SK-N-SH treated with all-trans-retinoic acid at 6 μM for 48 hours (cell line): ENCODE data around the gene BPIFB3.

Experiments
- ATAC-seq: fragments of 200-7000 bp; cut with Tn5 transposase; 3 replicates; pipeline ENCODE4 v1.9.1; 2020; ENCODE audit warnings: mild to moderate bottlenecking, moderate library complexity
- ARNTL ChIP-seq: fragments of 450-650 bp; formaldehyde crosslinking; IDR thresholded peaks from 2 replicates; pipeline ENCODE4 v1.5.0; 2020; ENCODE audit warnings: low read depth, mild to moderate bottlenecking, moderate library complexity, borderline replicate concordance
- BACH2 ChIP-seq: fragments of 250-450 bp; sonication (Bioruptor Pico); IDR thresholded peaks from 2 replicates; pipeline ENCODE4 v1.9.0; 2021; ENCODE audit warnings: mild to moderate bottlenecking, borderline replicate concordance
- CSDC2 ChIP-seq: fragments of 250-450 bp; sonication (Bioruptor Pico); IDR thresholded peaks from 2 replicates; pipeline ENCODE4 v1.5.0; 2020; ENCODE audit warnings: mild to moderate bottlenecking, moderate library complexity
- CSRNP3 ChIP-seq: fragments of 250-450 bp; sonication (Bioruptor Pico); IDR thresholded peaks from 2 replicates; pipeline ENCODE4 v1.5.1; 2021; ENCODE audit warnings: mild to moderate bottlenecking, moderate library complexity
- ESRRG ChIP-seq: fragments of 250-450 bp; sonication (Bioruptor Pico); IDR thresholded peaks from 2 replicates; pipeline ENCODE4 v1.6.1; 2021; ENCODE audit warnings: mild to moderate bottlenecking
- GLIS3 ChIP-seq: fragments of 250-450 bp; sonication (Bioruptor Pico); IDR thresholded peaks from 2 replicates; pipeline ENCODE4 v1.5.0; 2020; ENCODE audit warnings: mild to moderate bottlenecking, moderate library complexity
- ISL1 ChIP-seq: fragments of 250-450 bp; sonication (Bioruptor Pico); IDR thresholded peaks from 2 replicates; pipeline ENCODE4 v2.1.2; 2022; ENCODE audit warnings: mild to moderate bottlenecking, moderate library complexity
- OSR1 ChIP-seq: fragments of 250-450 bp; sonication (Bioruptor Pico); IDR thresholded peaks from 2 replicates; pipeline ENCODE4 v1.8.0; 2022; ENCODE audit warnings: moderate library complexity, mild to moderate bottlenecking, inconsistent platforms
- PATZ1 ChIP-seq: fragments of 250-450 bp; sonication (Bioruptor Pico); IDR thresholded peaks from 2 replicates; pipeline ENCODE4 v1.8.0; 2020; ENCODE audit warnings: mild to moderate bottlenecking, moderate library complexity, borderline replicate concordance
- PPARA ChIP-seq: fragments of 250-450 bp; sonication (Bioruptor Pico); IDR thresholded peaks from 2 replicates; pipeline ENCODE4 v1.5.0; 2020; ENCODE audit warnings: mild to moderate bottlenecking, borderline replicate concordance
- RARB ChIP-seq: fragments of 250-450 bp; sonication (Bioruptor Pico); IDR thresholded peaks from 2 replicates; pipeline ENCODE4 v1.8.0; 2021; ENCODE audit warnings: mild to moderate bottlenecking, moderate library complexity
- SNAI2 ChIP-seq: fragments of 250-450 bp; sonication (Bioruptor Pico); IDR thresholded peaks from 2 replicates; pipeline ENCODE4 v1.5.0; 2020; ENCODE audit warnings: mild to moderate bottlenecking, moderate library complexity
- TCF4 ChIP-seq: fragments of 250-450 bp; sonication (Bioruptor Pico); IDR thresholded peaks from 2 replicates; pipeline ENCODE4 v1.8.0; 2021; ENCODE audit warnings: mild to moderate bottlenecking, moderate library complexity, borderline replicate concordance
- TOX ChIP-seq: fragments of 250-450 bp; sonication (Bioruptor Pico); IDR thresholded peaks from 2 replicates; pipeline ENCODE4 v1.8.0; 2021; ENCODE audit warnings: mild to moderate bottlenecking, moderate library complexity, borderline replicate concordance
- ZC3H10 ChIP-seq: fragments of 250-450 bp; sonication (Bioruptor Pico); IDR thresholded peaks from 2 replicates; pipeline ENCODE4 v1.5.1; 2021; ENCODE audit warnings: mild to moderate bottlenecking, moderate library complexity
- ZFP3 ChIP-seq: fragments of 250-450 bp; sonication (Bioruptor Pico); IDR thresholded peaks from 2 replicates; pipeline ENCODE4 v1.5.0; 2020; ENCODE audit warnings: mild to moderate bottlenecking, moderate library complexity
- ZFP30 ChIP-seq: fragments of 450-650 bp; formaldehyde crosslinking; IDR thresholded peaks from 2 replicates; pipeline ENCODE4 v1.5.0; 2022; ENCODE audit warnings: mild to moderate bottlenecking, moderate library complexity
- ZNF565 ChIP-seq: fragments of 450-650 bp; formaldehyde crosslinking; conservative IDR thresholded peaks from 2 replicates; pipeline ENCODE4 v1.5.0; 2020; ENCODE audit warnings: low read depth, mild to moderate bottlenecking, moderate library complexity
- ZNF70 ChIP-seq: fragments of 450-650 bp; formaldehyde crosslinking; IDR thresholded peaks from 2 replicates; pipeline ENCODE4 v1.5.0; 2020; ENCODE audit warnings: mild to moderate bottlenecking, moderate library complexity
- ZNF8 ChIP-seq: fragments of 450-650 bp; formaldehyde crosslinking; IDR thresholded peaks from 2 replicates; pipeline ENCODE4 v1.5.0; 2020; ENCODE audit warnings: mild to moderate bottlenecking, moderate library complexity
- TF ChIP-seq, protein P1 (sequence below): fragments of 250-450 bp; sonication (Bioruptor Pico); IDR thresholded peaks from 2 replicates; pipeline ENCODE4 v1.8.0; 2021; ENCODE audit warnings: low read depth, mild to moderate bottlenecking, moderate library complexity, borderline replicate concordance
- TF ChIP-seq, protein P2 (sequence below): fragments of 250-450 bp; sonication (Bioruptor Pico); IDR thresholded peaks from 2 replicates; pipeline ENCODE4 v1.5.1; 2020; ENCODE audit warnings: low read depth, mild to moderate bottlenecking, moderate library complexity

Gene BPIFB3

GRCh38 chr20:33067806-33068205, 14.1 kb downstream of the BPIFB3 start:
- TF ChIP-seq CSRNP3: no peak
- TF ChIP-seq BACH2: no peak
- TF ChIP-seq ESRRG (CRISPR knock-in tag): no peak
- no peak for TF ChIP-seq ZFP30 (CRISPR knock-in tag)
- TF ChIP-seq PATZ1 (CRISPR knock-in tag): no peak
- no peak for TF ChIP-seq OSR1 (CRISPR knock-in tag)
- TF ChIP-seq, protein P1, sequence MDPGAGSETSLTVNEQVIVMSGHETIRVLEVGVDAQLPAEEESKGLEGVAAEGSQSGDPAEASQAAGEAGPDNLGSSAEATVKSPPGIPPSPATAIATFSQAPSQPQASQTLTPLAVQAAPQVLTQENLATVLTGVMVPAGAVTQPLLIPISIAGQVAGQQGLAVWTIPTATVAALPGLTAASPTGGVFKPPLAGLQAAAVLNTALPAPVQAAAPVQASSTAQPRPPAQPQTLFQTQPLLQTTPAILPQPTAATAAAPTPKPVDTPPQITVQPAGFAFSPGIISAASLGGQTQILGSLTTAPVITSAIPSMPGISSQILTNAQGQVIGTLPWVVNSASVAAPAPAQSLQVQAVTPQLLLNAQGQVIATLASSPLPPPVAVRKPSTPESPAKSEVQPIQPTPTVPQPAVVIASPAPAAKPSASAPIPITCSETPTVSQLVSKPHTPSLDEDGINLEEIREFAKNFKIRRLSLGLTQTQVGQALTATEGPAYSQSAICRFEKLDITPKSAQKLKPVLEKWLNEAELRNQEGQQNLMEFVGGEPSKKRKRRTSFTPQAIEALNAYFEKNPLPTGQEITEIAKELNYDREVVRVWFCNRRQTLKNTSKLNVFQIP (CRISPR knock-in tag): no peak
- no peak for TF ChIP-seq CSDC2
- no peak for TF ChIP-seq GLIS3 (CRISPR knock-in tag)
- TF ChIP-seq ARNTL (CRISPR knock-in tag): no peak
- TF ChIP-seq ZFP3: no peak
- no peak for TF ChIP-seq RARB (CRISPR knock-in tag)
- TF ChIP-seq, all 23 proteins: peak for 0
- no peak for ATAC-seq

GRCh38 chr20:33068251-33068939, 14.7 kb downstream of the BPIFB3 start:
- no peak for TF ChIP-seq TCF4 (CRISPR knock-in tag)
- no peak for TF ChIP-seq ZNF565 (CRISPR knock-in tag)
- no peak for TF ChIP-seq PATZ1 (CRISPR knock-in tag)
- TF ChIP-seq PPARA (CRISPR knock-in tag): no peak
- TF ChIP-seq, protein P2, sequence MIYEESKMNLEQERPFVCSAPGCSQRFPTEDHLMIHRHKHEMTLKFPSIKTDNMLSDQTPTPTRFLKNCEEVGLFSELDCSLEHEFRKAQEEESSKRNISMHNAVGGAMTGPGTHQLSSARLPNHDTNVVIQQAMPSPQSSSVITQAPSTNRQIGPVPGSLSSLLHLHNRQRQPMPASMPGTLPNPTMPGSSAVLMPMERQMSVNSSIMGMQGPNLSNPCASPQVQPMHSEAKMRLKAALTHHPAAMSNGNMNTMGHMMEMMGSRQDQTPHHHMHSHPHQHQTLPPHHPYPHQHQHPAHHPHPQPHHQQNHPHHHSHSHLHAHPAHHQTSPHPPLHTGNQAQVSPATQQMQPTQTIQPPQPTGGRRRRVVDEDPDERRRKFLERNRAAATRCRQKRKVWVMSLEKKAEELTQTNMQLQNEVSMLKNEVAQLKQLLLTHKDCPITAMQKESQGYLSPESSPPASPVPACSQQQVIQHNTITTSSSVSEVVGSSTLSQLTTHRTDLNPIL (CRISPR knock-in tag): no peak
- no peak for TF ChIP-seq CSRNP3
- ATAC-seq: no peak

DNA sequence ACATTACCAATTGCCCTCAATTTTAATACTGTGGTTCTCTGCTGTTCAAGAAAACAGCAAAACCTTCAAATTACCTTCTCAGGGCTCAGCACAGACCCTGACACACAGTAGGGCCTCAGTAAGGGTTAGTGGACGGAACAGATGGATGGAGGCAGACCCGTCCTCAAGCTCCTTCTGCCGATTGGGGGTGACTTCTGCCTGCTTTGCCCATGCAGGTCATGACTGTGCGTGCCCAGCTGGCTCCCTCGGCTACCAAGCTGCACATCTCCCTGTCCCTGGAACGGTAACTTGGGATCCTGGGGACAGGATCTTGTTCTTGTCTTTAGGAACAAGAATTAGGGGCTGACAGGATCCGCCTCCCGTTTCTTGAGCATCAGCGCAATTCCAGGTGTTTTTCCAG, 16.0 kb downstream of the BPIFB3 start:
- TF ChIP-seq ZFP30 (CRISPR knock-in tag) (no peak), ARNTL (CRISPR knock-in tag) (no peak), ZNF565 (CRISPR knock-in tag) (no peak), GLIS3 (CRISPR knock-in tag) (no peak), BACH2 (no peak), TOX (CRISPR knock-in tag) (no peak), ESRRG (CRISPR knock-in tag) (no peak), ISL1 (CRISPR knock-in tag) (no peak), PPARA (CRISPR knock-in tag) (no peak), OSR1 (CRISPR knock-in tag) (no peak), ZC3H10 (CRISPR knock-in tag) (no peak), ZNF70 (no peak), CSDC2 (no peak), ZFP3 (no peak), TCF4 (CRISPR knock-in tag) (no peak), SNAI2 (CRISPR knock-in tag) (no peak), CSRNP3 (no peak), ZNF8 (CRISPR knock-in tag) (no peak), RARB (CRISPR knock-in tag) (no peak)
- TF ChIP-seq, protein P1 (CRISPR knock-in tag): no peak

More for the DNA sequence above, 16.0 kb downstream of the BPIFB3 start:
- no peak for ATAC-seq
